Measurements from ENCODE around the gene SYT6. TPM values are rescaled to one million over a fixed set of nuclear protein-coding genes. Genes with fewer than 3 reads are reported as not detected.

SYT6 gene
- total RNA-seq, 1 experiment from 2014 or later: 77.2 TPM

- Histone ChIP-seq H2BK12ac (ENCODE audit: insufficient read length, low read depth, low read length) (no peak overlapping the region), H2BK5ac (ENCODE audit: insufficient read length, low read length) (no peak overlapping the region), H3K23ac (ENCODE audit: insufficient read length, low read depth, low read length) (no peak overlapping the region), H4K5ac (ENCODE audit: insufficient read length, low read depth, low read length) (no peak overlapping the region), H4K20me1 (ENCODE audit: control insufficient read depth, insufficient read depth, insufficient read length) (no peaks in the 10 kb centered on the region), H3K9ac (ENCODE audit: extremely low read depth, insufficient read length, low read length) (no peak overlapping the region), H4K8ac (replicated peaks; ENCODE audit: insufficient read length, low read depth, low read length) (no peak overlapping the region), H2AK5ac (ENCODE audit: insufficient read length, low read length) (no peak overlapping the region), H3K9me3 (ENCODE audit: control insufficient read depth, low read depth, low read length) (no peaks in the 10 kb centered on the region), H3K27ac (ENCODE audit: insufficient read length, low read depth, low read length) (no peak overlapping the region), H3K79me1 (ENCODE audit: insufficient read depth, low read depth, low read length, poor library complexity, severe bottlenecking) (no peaks in the 10 kb centered on the region), H3K14ac (ENCODE audit: insufficient read depth, low read length) (no peak overlapping the region), H4K91ac (ENCODE audit: insufficient read length, low read depth, low read length) (no peak overlapping the region), H3K4me1 (ENCODE audit: insufficient read depth, low read length) (peaks cover 5% of the 10 kb centered on the region; the same call in 1 of the 2 replicates), H3K56ac (ENCODE audit: insufficient read length, low read depth, low read length) (no peak overlapping the region), H3T11ph (ENCODE audit: low read length) (no peak overlapping the region), H2BK20ac (ENCODE audit: low read depth, low read length, poor library complexity, severe bottlenecking) (no peak overlapping the region), H3K4me2 (ENCODE audit: insufficient read depth, insufficient read length, low read length) (no peak overlapping the region), H3K18ac (ENCODE audit: insufficient read length, low read depth, low read length) (no peak overlapping the region), H2BK120ac (ENCODE audit: low read depth, low read length, poor library complexity, severe bottlenecking) (no peak overlapping the region), H2BK15ac (ENCODE audit: low read depth, low read length) (no peak overlapping the region), H3K27me3 (ENCODE audit: insufficient read depth, low read length) (no peaks in the 10 kb centered on the region), H3K23me2 (ENCODE audit: insufficient read length, low read depth, low read length, poor library complexity, severe bottlenecking) (no peaks in the 10 kb centered on the region), H3K79me2 (ENCODE audit: insufficient read depth, low read length) (no peaks in the 10 kb centered on the region), H2AFZ (ENCODE audit: low read length) (no peak overlapping the region), H3K4ac (ENCODE audit: low read depth, low read length) (no peak overlapping the region)
- DNase-seq: no peak
- no peak for TF ChIP-seq CTCF (conservative IDR thresholded peaks at IDR 0.05)
- peaks cover 29 to 30% of the 10 kb centered on the region in 2 experiments for H3K4me1 Mint-ChIP-seq
- peaks cover 3% of the 10 kb centered on the region; the same call in 1 of the 2 replicates for H3K27me3 Mint-ChIP-seq (ENCODE audit: low read depth)
- no peak overlapping the region for H3K4me3 Mint-ChIP-seq
- H3K36me3 Mint-ChIP-seq (ENCODE audit: insufficient read depth in 1 of 3, low read depth in 3 of 3): peaks cover 49 to 95% (median 91%) of the 10 kb centered on the region in 3 experiments; a peak in 6 of 7 replicates
- no CpG with 5 or more reads among the region's 2 CpGs for WGBS (ENCODE audit: extremely low coverage, insufficient read length, low lambda C conversion rate)
- H3K27ac Mint-ChIP-seq: 0 out of 7 replicates have a peak overlapping the region, but pooled peaks of 1 of the 3 experiments have one; percentile 53
- no peaks in the 10 kb centered on the region for H3K9me3 Mint-ChIP-seq
These were observed 51.5 kb downstream of the SYT6 start for GRCh38 chr1:114102136-114102535.
